ENCODE data around the gene EIF5AL1.
"Not testable (repeated sequence)": the region's sequence is repeated elsewhere in the genome, so short reads cannot be mapped to it uniquely, and the experiment has no call there.

The EIF5AL1 gene

DNA sequence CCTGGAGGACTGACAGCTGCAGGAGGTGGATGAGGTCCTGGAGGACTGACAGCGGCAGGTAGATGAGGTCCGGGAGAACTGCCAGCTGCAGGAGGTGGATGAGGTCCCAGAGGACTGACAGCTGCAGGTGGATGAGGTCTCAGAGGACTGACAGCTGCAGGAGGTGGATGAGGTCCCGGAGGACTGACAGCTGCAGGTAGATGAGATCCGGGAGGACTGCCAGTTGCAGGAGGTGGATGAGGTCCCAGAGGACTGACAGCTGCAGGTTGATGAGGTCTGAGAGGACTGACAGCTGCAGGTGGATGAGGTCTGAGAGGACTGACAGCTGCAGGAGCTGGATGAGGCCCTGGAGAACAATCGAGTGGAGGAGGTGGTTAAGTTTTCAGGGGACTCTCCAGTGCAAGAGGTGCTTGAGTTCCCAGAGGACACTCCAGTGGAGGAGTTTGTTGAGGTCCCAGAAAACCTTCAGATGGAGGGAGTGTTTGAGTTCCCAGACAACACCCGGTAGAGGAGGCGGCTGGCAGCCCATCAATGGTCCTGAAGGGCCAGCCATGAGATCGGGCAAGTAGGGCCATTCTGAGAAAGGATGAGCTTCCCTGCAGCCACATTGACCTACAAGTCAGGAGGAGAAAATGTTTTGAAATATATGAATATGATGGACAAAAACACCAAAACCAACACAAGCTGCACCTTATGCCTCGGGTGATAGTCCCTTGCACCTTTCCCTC, 4.7 kb upstream of the EIF5AL1 start:
- peaks cover 4% of the 10 kb centered on the region; the same call in 1 of the 2 replicates for H3K27me3 ChIP-seq (replicated peaks; ENCODE audit: control insufficient read depth, insufficient read depth, low read length)
- no peak overlapping the region for H3K4me3 ChIP-seq (replicated peaks; ENCODE audit: low read depth, low read length)
- DNase-seq (ENCODE audit: extremely low read depth, insufficient read length), result no peak
- no peaks in the 10 kb centered on the region for H3K36me3 ChIP-seq (ENCODE audit: control insufficient read depth, insufficient read depth, low read length)
- TF ChIP-seq, protein P1, sequence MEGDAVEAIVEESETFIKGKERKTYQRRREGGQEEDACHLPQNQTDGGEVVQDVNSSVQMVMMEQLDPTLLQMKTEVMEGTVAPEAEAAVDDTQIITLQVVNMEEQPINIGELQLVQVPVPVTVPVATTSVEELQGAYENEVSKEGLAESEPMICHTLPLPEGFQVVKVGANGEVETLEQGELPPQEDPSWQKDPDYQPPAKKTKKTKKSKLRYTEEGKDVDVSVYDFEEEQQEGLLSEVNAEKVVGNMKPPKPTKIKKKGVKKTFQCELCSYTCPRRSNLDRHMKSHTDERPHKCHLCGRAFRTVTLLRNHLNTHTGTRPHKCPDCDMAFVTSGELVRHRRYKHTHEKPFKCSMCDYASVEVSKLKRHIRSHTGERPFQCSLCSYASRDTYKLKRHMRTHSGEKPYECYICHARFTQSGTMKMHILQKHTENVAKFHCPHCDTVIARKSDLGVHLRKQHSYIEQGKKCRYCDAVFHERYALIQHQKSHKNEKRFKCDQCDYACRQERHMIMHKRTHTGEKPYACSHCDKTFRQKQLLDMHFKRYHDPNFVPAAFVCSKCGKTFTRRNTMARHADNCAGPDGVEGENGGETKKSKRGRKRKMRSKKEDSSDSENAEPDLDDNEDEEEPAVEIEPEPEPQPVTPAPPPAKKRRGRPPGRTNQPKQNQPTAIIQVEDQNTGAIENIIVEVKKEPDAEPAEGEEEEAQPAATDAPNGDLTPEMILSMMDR (IDR thresholded peaks at IDR 0.05; ENCODE audit: insufficient read depth, low read length, poor library complexity, severe bottlenecking), result no peak

DNA sequence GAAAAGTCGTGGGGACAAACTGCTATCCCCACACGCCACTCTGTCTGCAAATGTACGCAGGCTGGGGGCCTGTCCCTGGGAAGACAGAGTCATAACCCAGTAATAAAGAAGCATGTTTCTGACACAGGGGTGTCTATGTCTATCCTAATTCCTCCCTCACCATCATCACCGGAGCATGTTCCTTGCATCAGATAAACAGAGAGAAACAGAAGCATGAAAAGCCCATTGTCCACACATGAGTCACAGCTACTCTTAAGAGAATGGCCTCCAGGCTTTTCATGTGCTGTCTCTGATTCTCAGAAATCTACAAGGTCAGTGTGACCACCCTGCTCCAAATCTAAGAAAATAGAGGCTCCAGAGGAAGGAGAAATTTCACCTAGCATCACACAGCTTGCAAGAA, 4.1 kb upstream of the EIF5AL1 start:
- not testable (repeated sequence) for H3K4me3 ChIP-seq (replicated peaks; ENCODE audit: low read depth, low read length); H3K27me3 ChIP-seq (replicated peaks; ENCODE audit: control insufficient read depth, insufficient read depth, low read length); H3K36me3 ChIP-seq (ENCODE audit: control insufficient read depth, insufficient read depth, low read length); DNase-seq (ENCODE audit: extremely low read depth, insufficient read length)

DNA sequence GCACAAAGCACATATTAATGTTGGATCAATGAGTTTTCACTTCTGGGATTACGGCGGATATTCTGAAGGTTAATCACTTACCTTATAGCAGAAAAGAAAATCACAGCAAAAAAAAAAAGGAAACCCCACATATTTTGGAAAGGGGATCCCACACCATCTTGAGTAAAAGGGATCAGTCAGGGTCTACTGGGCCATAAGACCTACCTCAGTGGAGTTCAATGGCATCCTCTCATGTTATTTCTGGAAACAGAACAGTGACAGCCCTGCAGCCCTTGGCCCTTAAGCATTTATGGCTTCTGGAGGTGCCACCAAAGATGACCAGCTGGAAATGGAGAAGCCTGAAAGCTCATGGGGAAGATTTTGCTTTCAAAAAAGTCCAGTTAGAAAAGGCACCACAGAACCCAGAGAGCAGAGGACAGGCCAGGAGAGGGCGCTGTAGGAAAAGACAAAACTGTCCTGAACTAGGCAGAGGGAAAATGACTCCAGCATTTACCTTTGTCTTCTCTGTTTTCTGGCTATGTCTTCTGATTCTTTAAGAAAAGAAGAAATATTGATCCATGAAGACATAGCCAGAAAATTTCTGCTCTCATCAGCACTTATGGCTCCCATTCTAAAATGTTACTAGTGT, 2.9 kb upstream of the EIF5AL1 start:
- H3K27me3 ChIP-seq (replicated peaks; ENCODE audit: control insufficient read depth, insufficient read depth, low read length); H3K36me3 ChIP-seq (ENCODE audit: control insufficient read depth, insufficient read depth, low read length); H3K4me3 ChIP-seq (replicated peaks; ENCODE audit: low read depth, low read length); DNase-seq (ENCODE audit: extremely low read depth, insufficient read length): not testable (repeated sequence)

DNA sequence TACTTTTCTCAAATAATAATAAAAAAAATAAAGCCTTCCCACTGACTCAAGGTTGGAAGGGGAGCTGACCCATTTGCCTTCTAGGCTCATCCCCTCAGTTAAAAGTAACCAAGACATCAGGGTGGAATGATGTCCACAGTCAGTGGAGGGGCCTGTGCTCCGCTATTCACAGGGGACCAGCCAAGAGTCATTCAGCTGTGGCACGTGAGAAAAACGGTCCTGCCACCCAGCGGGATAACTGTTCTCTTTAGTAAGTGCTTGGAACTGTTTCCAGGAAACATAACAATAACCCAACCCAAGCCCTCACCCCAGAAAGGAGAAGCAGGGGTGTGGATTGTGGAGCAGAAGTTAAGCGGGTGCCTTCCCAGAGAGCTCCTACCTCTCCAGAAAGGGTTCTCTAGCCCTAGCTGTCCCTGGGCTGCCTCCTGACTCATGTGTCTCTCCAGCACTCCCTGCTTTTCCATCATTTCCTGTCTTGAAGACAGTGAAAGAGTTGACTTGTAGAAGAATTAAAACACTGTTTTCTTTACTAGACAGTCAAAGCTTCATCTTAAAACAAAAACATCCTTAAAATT, 2.3 kb upstream of the EIF5AL1 start:
- not testable (repeated sequence) for H3K27me3 ChIP-seq (replicated peaks; ENCODE audit: control insufficient read depth, insufficient read depth, low read length); H3K4me3 ChIP-seq (replicated peaks; ENCODE audit: low read depth, low read length); H3K36me3 ChIP-seq (ENCODE audit: control insufficient read depth, insufficient read depth, low read length); DNase-seq (ENCODE audit: extremely low read depth, insufficient read length)

DNA sequence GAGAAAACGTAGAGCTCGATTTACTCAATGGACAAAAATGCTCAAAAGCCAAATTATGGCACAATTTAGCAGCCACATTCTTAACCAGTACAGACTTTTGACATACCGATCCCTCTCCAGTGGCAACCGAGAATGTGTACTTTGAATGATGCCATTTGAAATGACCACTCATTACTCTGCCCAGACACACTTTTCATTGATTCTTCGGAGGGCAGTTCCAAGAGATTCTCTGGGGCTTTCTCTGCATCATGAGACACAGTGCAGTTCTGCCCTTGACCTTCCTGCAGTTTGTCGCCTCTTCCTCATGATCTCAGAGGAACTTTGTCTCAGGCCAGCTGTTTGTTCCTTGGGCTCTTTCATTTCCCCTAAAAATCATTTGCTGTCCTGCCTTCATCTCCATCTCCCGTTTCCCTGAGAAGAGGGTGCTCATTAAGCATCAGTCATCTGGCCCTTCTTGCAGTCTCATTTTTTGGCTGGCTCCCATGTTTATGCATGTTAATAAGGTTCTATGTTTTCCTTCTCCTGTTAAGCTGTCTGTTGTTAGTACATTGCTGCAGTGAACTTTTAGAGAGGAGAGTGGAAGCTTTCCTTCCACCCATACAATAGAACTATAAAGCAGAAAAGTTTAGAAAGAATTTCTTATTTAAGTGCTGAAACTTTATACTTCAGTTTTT, 4.3 kb downstream of the EIF5AL1 start:
- not testable (repeated sequence) for H3K36me3 ChIP-seq (ENCODE audit: control insufficient read depth, insufficient read depth, low read length); H3K27me3 ChIP-seq (replicated peaks; ENCODE audit: control insufficient read depth, insufficient read depth, low read length); DNase-seq (ENCODE audit: extremely low read depth, insufficient read length); H3K4me3 ChIP-seq (replicated peaks; ENCODE audit: low read depth, low read length)

DNA sequence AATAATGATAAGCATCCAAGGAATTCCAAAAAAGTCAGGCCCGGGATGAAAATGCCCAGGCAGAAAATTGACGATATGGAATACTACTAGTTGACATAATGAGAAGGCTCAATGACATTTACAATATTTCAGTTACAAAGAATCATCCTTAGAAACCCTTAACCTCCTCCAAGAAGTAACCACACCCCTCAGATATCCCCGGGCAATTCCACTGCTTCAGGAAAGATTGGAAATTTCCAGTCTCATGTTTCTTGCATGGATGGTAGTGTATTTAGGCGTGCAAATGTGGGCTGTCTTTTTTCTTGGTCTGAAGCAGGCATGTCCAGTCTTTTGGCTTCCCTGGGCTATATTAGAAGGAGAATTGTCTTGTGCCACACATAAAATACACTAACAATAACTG, 5.2 kb downstream of the EIF5AL1 start:
- H3K36me3 ChIP-seq (ENCODE audit: control insufficient read depth, insufficient read depth, low read length); H3K4me3 ChIP-seq (replicated peaks; ENCODE audit: low read depth, low read length); H3K27me3 ChIP-seq (replicated peaks; ENCODE audit: control insufficient read depth, insufficient read depth, low read length); DNase-seq (ENCODE audit: extremely low read depth, insufficient read length): not testable (repeated sequence)

DNA sequence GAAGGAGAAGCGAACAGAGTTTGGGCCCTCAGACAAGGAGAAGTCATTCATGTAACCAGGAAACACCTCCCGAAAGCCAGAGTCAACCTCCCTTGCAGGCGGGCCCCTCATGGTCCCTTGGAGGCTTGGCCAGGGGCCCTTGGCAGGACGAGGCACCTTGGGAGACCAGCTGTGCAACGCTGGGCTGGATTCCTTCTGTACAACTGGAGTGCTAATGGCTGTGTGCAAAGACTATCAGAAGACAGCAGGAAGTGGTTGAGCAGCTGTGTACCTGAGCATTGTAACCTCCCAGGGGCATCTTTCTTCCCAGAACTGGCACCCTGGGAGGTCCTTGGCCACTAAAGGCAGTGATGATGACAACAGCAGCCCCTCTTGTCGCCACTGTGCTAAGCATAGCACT, 9.4 kb downstream of the EIF5AL1 start:
- not testable (repeated sequence) for DNase-seq (ENCODE audit: extremely low read depth, insufficient read length); H3K36me3 ChIP-seq (ENCODE audit: control insufficient read depth, insufficient read depth, low read length); H3K4me3 ChIP-seq (replicated peaks; ENCODE audit: low read depth, low read length); H3K27me3 ChIP-seq (replicated peaks; ENCODE audit: control insufficient read depth, insufficient read depth, low read length)

DNA sequence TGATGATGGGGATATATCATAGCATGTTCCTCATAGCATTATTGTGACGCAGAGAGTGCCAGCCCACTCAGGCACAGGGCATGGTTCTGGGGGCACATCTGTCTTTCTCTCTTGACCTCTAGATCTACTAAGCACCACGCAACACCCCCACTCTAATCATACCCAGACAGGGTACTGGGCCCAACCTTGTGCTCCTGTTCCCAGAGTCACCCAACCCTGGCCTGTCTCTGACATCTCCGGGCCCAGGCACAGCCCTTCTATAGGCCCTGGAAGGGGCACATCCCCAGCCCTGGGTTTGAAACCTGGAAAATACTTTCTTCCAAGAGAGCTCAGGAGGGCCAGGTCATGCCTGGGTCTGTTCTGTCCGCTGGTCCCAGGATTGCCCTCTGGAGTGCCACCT, 10.1 kb downstream of the EIF5AL1 start:
- not testable (repeated sequence) for DNase-seq (ENCODE audit: extremely low read depth, insufficient read length); H3K4me3 ChIP-seq (replicated peaks; ENCODE audit: low read depth, low read length); H3K36me3 ChIP-seq (ENCODE audit: control insufficient read depth, insufficient read depth, low read length); H3K27me3 ChIP-seq (replicated peaks; ENCODE audit: control insufficient read depth, insufficient read depth, low read length)

DNA sequence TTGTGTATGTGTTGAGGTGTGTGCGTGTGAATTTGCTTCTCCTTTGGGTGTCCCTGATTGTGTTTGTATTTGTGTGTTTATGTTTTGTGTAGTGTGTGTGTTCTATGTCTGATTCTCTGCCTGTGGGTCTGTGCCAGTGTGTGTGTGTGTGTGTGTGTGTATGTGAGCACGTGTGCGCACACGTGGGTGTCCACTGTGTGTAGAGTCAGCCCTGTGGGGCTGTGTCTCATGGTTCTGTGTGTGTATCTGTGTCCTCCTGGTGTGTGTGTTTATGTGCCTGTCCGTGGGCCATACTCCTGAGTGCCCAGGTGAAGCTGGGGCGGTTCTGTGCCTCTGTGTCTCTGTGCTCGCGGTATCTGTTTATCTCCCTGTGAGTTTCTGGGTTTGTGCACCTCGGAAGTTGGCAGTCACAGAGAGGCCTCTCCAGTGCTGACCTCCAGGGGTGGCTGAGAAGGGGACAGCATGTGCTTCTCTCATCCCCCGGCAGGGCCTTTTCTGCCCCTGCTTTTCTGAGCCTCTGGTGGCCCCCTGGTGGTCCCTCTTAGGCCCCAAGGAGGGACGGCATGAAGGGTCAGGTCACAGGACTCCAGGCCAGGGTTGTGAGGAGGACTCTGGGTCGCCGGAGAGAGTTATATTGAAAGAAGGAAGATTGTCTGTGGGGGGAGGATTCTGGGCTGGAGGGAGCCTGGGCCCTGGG, 11.0 kb downstream of the EIF5AL1 start:
- DNase-seq (ENCODE audit: extremely low read depth, insufficient read length); H3K27me3 ChIP-seq (replicated peaks; ENCODE audit: control insufficient read depth, insufficient read depth, low read length); H3K4me3 ChIP-seq (replicated peaks; ENCODE audit: low read depth, low read length); H3K36me3 ChIP-seq (ENCODE audit: control insufficient read depth, insufficient read depth, low read length): not testable (repeated sequence)

DNA sequence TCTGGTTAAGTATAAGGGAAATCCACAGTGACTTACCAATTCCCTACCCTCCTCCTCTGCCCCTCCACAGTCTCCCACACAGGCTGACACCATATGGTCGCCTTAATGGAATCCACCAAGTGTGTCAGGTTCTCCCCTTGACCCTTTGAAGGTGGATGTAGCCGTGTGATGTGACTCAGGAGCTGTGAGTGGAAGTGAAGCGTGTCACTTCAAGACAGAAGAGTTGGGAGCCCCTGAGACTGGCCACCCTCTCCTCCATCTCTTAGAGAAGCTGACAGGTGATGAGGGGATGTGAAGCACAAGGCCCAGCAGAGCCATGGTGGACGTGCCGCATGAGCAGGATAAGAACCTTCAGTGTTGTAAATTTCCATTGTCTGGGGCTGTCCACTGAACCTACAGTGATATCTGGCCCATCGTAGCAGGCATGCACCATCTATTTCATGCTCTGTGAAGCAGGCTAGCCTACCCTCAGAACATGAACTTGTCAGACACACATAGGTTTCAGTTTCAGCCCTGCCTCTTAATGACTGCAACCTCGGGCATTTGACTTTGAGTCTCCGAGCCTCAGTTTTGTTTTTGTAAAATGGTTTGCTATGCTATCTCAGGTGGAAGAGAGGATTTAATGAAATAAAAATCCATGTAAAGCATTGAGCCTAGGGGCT, 12.8 kb downstream of the EIF5AL1 start:
- H3K36me3 ChIP-seq (ENCODE audit: control insufficient read depth, insufficient read depth, low read length); DNase-seq (ENCODE audit: extremely low read depth, insufficient read length); H3K4me3 ChIP-seq (replicated peaks; ENCODE audit: low read depth, low read length); H3K27me3 ChIP-seq (replicated peaks; ENCODE audit: control insufficient read depth, insufficient read depth, low read length): not testable (repeated sequence)

DNA sequence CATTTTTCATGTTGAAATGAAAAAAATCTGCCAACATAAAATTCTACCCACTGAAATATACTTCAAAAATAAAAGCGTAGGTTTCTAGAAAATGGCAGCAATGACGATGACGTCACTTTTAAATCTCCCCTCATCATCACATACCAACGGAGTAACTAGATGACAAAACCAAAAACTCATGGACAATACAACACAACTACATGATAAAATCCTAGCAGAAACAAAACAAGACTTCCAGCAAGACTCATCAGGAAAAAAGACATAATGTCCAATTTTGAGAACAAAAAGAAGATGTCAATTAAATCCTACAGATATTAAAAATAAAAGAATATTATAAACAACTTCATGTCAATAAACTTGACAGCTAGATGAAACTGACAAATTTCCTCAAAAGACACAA, 15.9 kb downstream of the EIF5AL1 start:
- not testable (repeated sequence) for H3K36me3 ChIP-seq (ENCODE audit: control insufficient read depth, insufficient read depth, low read length); H3K4me3 ChIP-seq (replicated peaks; ENCODE audit: low read depth, low read length); DNase-seq (ENCODE audit: extremely low read depth, insufficient read length); H3K27me3 ChIP-seq (replicated peaks; ENCODE audit: control insufficient read depth, insufficient read depth, low read length)

DNA sequence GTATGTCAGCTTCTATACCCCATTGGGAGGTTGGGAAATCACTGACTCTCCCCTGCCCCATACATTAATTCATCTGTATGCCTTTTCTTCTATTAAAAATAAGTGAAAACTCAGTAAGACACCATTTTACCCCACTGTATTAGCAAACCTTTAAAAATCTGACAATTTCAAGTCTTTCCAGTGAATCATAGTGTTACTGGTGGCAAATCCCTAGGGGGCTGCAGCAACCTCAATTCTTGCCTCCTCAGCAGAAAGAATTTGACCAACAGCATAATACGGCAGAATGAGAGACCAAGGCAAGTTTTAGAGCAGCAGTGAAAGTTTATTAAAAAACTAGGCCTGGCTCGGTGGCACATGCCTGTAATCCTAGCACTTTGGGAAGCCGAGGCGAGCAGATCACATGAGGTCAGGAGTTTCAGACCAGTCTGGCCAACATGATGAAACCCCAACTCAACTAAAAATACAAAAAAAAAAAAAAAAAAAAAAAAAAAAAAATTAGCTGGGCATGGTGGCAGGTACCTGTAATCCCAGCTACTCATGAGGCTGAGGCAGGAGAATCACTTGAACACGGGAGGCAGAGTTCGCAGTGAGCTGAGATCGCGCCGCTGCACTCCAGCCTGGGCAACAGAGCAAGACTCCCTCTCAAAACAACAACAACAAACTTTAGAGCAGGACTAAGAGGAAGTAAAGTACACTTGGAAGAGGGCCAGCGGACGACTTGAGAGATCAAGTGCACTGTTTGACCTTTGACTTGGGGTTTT, 21.0 kb downstream of the EIF5AL1 start:
- not testable (repeated sequence) for DNase-seq (ENCODE audit: extremely low read depth, insufficient read length); H3K27me3 ChIP-seq (replicated peaks; ENCODE audit: control insufficient read depth, insufficient read depth, low read length); H3K36me3 ChIP-seq (ENCODE audit: control insufficient read depth, insufficient read depth, low read length); H3K4me3 ChIP-seq (replicated peaks; ENCODE audit: low read depth, low read length)
